Fibroblast of lung (primary cell): ENCODE results near the gene LMAN2. TPM values are rescaled to one million over a fixed set of nuclear protein-coding genes. Genes with fewer than 3 reads are reported as not detected.

Source experiments
- DNase-seq, 2 donors: peaks; one replicate each; pipeline versions ENCODE4 v3.0.0 to v3.0.0-alpha.2; 2010; ENCODE audit warnings: low read depth in 2 of 2
- H2AFZ ChIP-seq: 2 replicates; pipeline ENCODE4 v1.5.1; 2012; ENCODE audit warnings: low read length, control low read depth, inconsistent platforms
- H3K27ac ChIP-seq: 2 replicates; pipeline ENCODE4 v1.5.1; 2011; ENCODE audit warnings: low read length, control low read depth; ENCODE audit not compliant: insufficient read depth
- H3K27me3 ChIP-seq: 2 replicates; pipeline ENCODE4 v1.5.1; 2011; ENCODE audit warnings: mild to moderate bottlenecking, low read length; ENCODE audit not compliant: control insufficient read depth, insufficient read depth
- H3K36me3 ChIP-seq: 2 replicates; pipeline ENCODE4 v1.5.1; 2011; ENCODE audit warnings: low read length; ENCODE audit not compliant: control insufficient read depth, insufficient read depth
- H3K4me1 ChIP-seq: 2 replicates; pipeline ENCODE4 v1.5.1; 2011; ENCODE audit warnings: low read length; ENCODE audit not compliant: control insufficient read depth, insufficient read depth; ENCODE audit errors: extremely low read depth
- H3K4me2 ChIP-seq: 2 replicates; pipeline ENCODE4 v1.5.1; 2011; ENCODE audit warnings: low read length, control low read depth; ENCODE audit not compliant: insufficient read depth; ENCODE audit errors: extremely low read depth
- H3K4me3 ChIP-seq, 4 experiments: fragments of 200-600 bp in 1 of 4; sonication (generic) in 1 of 4; replicated peaks in 1 of 4; 2 replicates each; pipeline ENCODE4 v1.5.1; 2011 to 2016; ENCODE audit warnings: low read length in 4 of 4, low read depth in 3 of 4, mild to moderate bottlenecking in 3 of 4, control low read depth in 2 of 4, inconsistent platforms in 1 of 4, mixed read lengths in 1 of 4; ENCODE audit not compliant: insufficient read depth in 1 of 4; ENCODE audit errors: control extremely low read depth in 1 of 4
- H3K79me2 ChIP-seq: 2 replicates; pipeline ENCODE4 v1.5.1; 2012; ENCODE audit warnings: mild to moderate bottlenecking, low read length, inconsistent platforms; ENCODE audit not compliant: control insufficient read depth, insufficient read depth
- H3K9ac ChIP-seq: 2 replicates; pipeline ENCODE4 v1.5.1; 2011; ENCODE audit warnings: mild to moderate bottlenecking, low read length, control low read depth; ENCODE audit not compliant: insufficient read depth
- H3K9me3 ChIP-seq: 2 replicates; pipeline ENCODE4 v1.5.1; 2012; ENCODE audit warnings: low read depth, low read length; ENCODE audit not compliant: control insufficient read depth, insufficient read depth
- H4K20me1 ChIP-seq: 2 replicates; pipeline ENCODE4 v1.5.1; 2011; ENCODE audit warnings: low read length; ENCODE audit not compliant: control insufficient read depth, insufficient read depth; ENCODE audit errors: extremely low read depth
- CTCF ChIP-seq, 2 donors: IDR thresholded peaks in 1 of 2; conservative IDR thresholded peaks in 1 of 2; 1 replicate in 1 of 2; 2 replicates in 1 of 2; pipeline ENCODE4 v1.5.1; 2011 to 2012; ENCODE audit warnings: low read length in 2 of 2, control low read depth in 1 of 2, inconsistent platforms in 1 of 2, low read depth in 1 of 2, mild to moderate bottlenecking in 1 of 2
- EZH2 ChIP-seq: IDR thresholded peaks from 2 replicates; pipeline ENCODE4 v1.5.1; 2012; ENCODE audit warnings: low read length, control low read depth, mild to moderate bottlenecking; ENCODE audit errors: missing control alignments
- polyA plus RNA-seq, 2 donors: library from polyadenylated mRNA; depleted of rRNA in 1 of 2; stranded (reverse) in 1 of 2; unstranded in 1 of 2; fragments of >200 nt; gene quantifications; 2 replicates each; pipeline ENCODE4 v1.2.1, GENCODE V29; 2011 to 2012; ENCODE audit warnings: missing spikeins in 1 of 2
- total RNA-seq: library from RNA; depleted of rRNA; stranded (reverse); fragments of >200 nt; gene quantifications from 2 replicates; pipeline ENCODE4 v1.2.1, GENCODE V29; 2014

Gene LMAN2
- total and polyA plus RNA-seq, 2 donors (not counting 1 experiment from before 2014, with no cell fraction given), result 145 to 396 TPM

DNA sequence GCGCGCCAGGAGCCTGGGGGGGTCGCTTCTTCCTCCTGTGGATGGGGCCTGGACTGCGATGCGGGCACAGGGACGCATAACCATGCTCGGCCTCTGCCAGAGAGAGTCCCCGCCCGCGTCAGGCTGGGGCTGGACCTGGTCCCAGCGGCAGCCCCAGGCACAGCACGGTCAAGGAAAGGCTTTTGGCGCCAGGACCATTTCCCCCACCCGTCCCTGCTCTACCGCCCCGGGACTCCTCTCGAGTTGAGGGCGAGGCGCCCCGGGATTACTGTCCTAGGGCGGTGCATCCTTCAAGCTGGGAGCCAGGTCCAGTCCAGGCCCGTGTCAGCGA, 40.1 kb downstream of the LMAN2 start:
- Histone ChIP-seq H3K4me1 (peaks cover 14% of the 10 kb centered on the region), H2AFZ (no peak overlapping the region), H3K27ac (peak overlapping the region; percentile 78), H3K9me3 (no peaks in the 10 kb centered on the region), H4K20me1 (no peaks in the 10 kb centered on the region), H3K79me2 (peaks cover 21% of the 10 kb centered on the region), H3K27me3 (no peaks in the 10 kb centered on the region), H3K4me3 (peak overlapping the region; percentile 49 to 70 (median 66)), H3K4me2 (peak overlapping the region; percentile 96), H3K9ac (peak overlapping the region; percentile 46), H3K36me3 (peaks cover 15% of the 10 kb centered on the region)
- DNase-seq, result no peak
- TF ChIP-seq CTCF (conservative IDR thresholded peaks at IDR 0.05 in 1 of 2, IDR thresholded peaks at IDR 0.05 in 1 of 2; ENCODE audit: low read depth in 1 of 2, low read length in 2 of 2), result no peak
- TF ChIP-seq EZH2, result no peak

DNA sequence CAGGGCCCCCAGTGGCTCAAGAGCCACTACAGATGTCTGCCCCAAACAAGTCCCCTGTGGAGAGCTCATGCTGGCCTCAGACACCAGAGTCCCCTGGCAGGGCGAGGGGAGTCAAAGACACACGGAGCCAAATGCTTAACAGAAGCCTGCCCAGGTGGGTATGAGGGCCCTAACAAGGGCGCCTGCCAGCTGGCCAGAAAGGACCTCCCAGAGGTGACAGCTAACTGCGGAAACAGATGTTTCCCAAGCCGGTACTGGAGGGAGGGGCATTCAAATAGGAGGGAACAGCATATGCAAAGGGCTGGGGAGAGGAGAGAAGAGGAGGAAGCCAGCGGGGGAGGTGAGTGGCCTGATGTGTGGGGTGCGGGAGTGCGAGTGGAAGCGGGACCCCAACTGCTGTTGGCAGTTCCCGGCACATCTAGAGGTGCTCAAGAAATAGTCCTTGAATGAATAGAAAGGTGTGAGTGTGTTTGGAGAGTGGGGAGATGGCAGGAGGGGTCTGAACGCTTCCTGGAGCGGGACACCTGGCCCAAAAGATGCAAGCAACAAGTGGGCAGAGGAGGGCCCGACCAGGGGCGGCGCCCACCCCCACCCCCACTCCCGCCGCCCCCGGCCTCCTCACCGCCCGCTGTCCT, 40.6 kb downstream of the LMAN2 start:
- no peak for DNase-seq
- no peak overlapping the region for H2AFZ ChIP-seq
- H3K79me2 ChIP-seq, result peaks cover 22% of the 10 kb centered on the region
- peaks cover 16% of the 10 kb centered on the region for H3K36me3 ChIP-seq
- peak overlapping the region; percentile 20 to 68 (median 42) for H3K4me3 ChIP-seq
- no peak overlapping the region for H3K27ac ChIP-seq
- no peaks in the 10 kb centered on the region for H3K27me3 ChIP-seq
- H4K20me1 ChIP-seq, result no peaks in the 10 kb centered on the region
- no peak overlapping the region for H3K9ac ChIP-seq
- H3K4me1 ChIP-seq, result peaks cover 14% of the 10 kb centered on the region
- TF ChIP-seq EZH2 (no peak), CTCF (conservative IDR thresholded peaks at IDR 0.05 in 1 of 2, IDR thresholded peaks at IDR 0.05 in 1 of 2; ENCODE audit: low read depth in 1 of 2, low read length in 2 of 2) (no peak)
- H3K9me3 ChIP-seq, result no peaks in the 10 kb centered on the region
- peak overlapping the region; percentile 96 for H3K4me2 ChIP-seq

- Histone ChIP-seq H3K4me2 (peak overlapping the region; percentile 61), H3K79me2 (peaks cover 28% of the 10 kb centered on the region), H3K36me3 (peaks cover 20% of the 10 kb centered on the region), H3K4me1 (peaks cover 14% of the 10 kb centered on the region), H3K27ac (no peak overlapping the region), H3K27me3 (no peaks in the 10 kb centered on the region), H3K4me3 (peak overlapping the region in 3 of 4 experiments; percentile 20 to 68 (median 43)), H2AFZ (no peak overlapping the region), H3K9ac (no peak overlapping the region), H3K9me3 (no peaks in the 10 kb centered on the region), H4K20me1 (no peaks in the 10 kb centered on the region)
- TF ChIP-seq EZH2, result no peak
- DNase-seq, result no peak
Observed at GRCh38 chr5:177310332-177310731, 41.1 kb downstream of the LMAN2 start.
